ENCODE results near the gene CHD6. TPM values are rescaled to one million over a fixed set of nuclear protein-coding genes. Genes with fewer than 3 reads are reported as not detected.

CHD6 gene
- polyA plus RNA-seq, 1 donor (not counting 4 experiments of a cell fraction or from before 2014, with no cell fraction given), result 6.8 TPM

DNA sequence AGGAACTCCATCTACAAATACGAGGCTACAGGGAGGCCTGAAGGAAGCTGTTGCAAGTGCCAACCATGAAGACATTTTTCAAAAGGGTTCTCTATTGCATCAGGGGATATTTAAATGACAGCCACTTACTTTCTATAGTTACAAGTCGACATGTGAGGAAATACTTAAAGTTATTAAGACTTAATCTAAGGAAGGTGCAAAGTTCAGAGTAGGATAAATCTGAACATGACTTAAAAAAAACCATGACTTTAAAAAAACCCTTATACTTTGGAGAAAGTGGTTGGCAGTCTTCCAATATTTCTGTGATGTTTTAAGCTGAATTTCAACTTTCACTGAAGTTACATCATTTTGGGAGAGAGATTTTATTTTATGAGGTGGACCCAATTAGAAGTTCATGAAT is 195.2 kb downstream of the CHD6 start:
- H3K79me2 ChIP-seq (ENCODE audit: control insufficient read depth, insufficient read depth, low read length), result no peaks in the 10 kb centered on the region
- no peak overlapping the region for H3K27ac ChIP-seq (ENCODE audit: control insufficient read depth, insufficient read depth, low read length)
- no peak overlapping the region for H3K4me2 ChIP-seq (ENCODE audit: control insufficient read depth, extremely low read depth, insufficient read depth, low read depth, low read length)
- H2AFZ ChIP-seq (ENCODE audit: control insufficient read depth, low read length), result no peak overlapping the region
- dilution Hi-C loops (cut with MboI; ENCODE audit: extremely low pct_ligation_motif_present, low sequenced_read_pairs), result no loop called here
- no peaks in the 10 kb centered on the region for H3K27me3 ChIP-seq (ENCODE audit: control insufficient read depth, extremely low read depth, insufficient read depth, low read length)
- peaks cover 7 to 10% of the 10 kb centered on the region in 2 experiments for H3K36me3 ChIP-seq (ENCODE audit: control insufficient read depth in 2 of 2, extremely low read depth in 1 of 2, insufficient read depth in 2 of 2, low read length in 2 of 2)
- H3K9ac ChIP-seq (ENCODE audit: control insufficient read depth, extremely low read depth, insufficient read depth, low read length), result no peak overlapping the region
- peaks cover 2% of the 10 kb centered on the region for H3K4me1 ChIP-seq (ENCODE audit: control insufficient read depth, extremely low read depth, insufficient read depth, low read length)
- FAIRE-seq (no peak), DNase-seq (ENCODE audit: low read depth, low spot score) (no peak)
- no peak overlapping the region for H3K4me3 ChIP-seq (ENCODE audit: control insufficient read depth in 2 of 3, extremely low read depth in 1 of 3, insufficient read depth in 2 of 3, low read depth in 1 of 3, low read length in 3 of 3)
- no peaks in the 10 kb centered on the region for H3K9me3 ChIP-seq (ENCODE audit: control insufficient read depth, low read depth, low read length)
- TF ChIP-seq, protein P1, sequence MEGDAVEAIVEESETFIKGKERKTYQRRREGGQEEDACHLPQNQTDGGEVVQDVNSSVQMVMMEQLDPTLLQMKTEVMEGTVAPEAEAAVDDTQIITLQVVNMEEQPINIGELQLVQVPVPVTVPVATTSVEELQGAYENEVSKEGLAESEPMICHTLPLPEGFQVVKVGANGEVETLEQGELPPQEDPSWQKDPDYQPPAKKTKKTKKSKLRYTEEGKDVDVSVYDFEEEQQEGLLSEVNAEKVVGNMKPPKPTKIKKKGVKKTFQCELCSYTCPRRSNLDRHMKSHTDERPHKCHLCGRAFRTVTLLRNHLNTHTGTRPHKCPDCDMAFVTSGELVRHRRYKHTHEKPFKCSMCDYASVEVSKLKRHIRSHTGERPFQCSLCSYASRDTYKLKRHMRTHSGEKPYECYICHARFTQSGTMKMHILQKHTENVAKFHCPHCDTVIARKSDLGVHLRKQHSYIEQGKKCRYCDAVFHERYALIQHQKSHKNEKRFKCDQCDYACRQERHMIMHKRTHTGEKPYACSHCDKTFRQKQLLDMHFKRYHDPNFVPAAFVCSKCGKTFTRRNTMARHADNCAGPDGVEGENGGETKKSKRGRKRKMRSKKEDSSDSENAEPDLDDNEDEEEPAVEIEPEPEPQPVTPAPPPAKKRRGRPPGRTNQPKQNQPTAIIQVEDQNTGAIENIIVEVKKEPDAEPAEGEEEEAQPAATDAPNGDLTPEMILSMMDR (optimal IDR thresholded peaks at IDR 0.05 in 1 of 3, IDR thresholded peaks at IDR 0.05 in 1 of 3, conservative IDR thresholded peaks at IDR 0.05 in 1 of 3; ENCODE audit: extremely low read depth in 1 of 3, insufficient read depth in 2 of 3, low read length in 3 of 3), result no peak
- TF ChIP-seq EZH2 (IDR thresholded peaks at IDR 0.05; ENCODE audit: low read length), result no peak
- H4K20me1 ChIP-seq (ENCODE audit: control insufficient read depth, extremely low read depth, insufficient read depth, low read length), result no peaks in the 10 kb centered on the region
- no peaks in the 10 kb centered on the region for H3K9me1 ChIP-seq (ENCODE audit: control insufficient read depth, extremely low read depth, insufficient read depth, low read length)

DNA sequence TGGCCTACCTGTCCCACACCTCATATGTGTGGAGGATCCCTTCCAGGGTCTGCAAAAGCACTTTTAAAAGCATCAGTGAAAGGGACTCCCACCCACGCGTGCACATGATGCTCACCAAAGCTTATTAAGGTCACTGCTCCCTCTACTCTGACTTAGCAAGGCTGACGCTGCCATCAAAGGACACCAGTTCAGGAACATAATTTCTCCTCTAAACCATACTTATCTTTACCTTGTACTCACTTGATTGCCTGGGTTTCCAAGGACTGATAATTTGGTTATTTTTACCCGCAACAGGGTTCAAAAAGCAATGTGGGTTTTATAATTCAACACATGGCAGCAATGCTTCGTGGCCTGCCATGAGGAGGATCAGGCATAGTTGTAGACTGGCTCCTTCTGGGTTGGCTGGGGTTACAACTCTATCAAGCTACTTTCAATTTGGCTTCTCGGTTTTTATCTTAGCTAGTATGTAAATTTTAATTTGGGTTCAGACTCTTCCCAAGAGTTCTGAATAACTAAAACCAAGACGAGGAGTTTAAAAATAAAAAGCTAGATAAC is 199.4 kb downstream of the CHD6 start:
- no peaks in the 10 kb centered on the region for H3K27me3 ChIP-seq (ENCODE audit: control insufficient read depth, extremely low read depth, insufficient read depth, low read length)
- H4K20me1 ChIP-seq (ENCODE audit: control insufficient read depth, extremely low read depth, insufficient read depth, low read length), result no peaks in the 10 kb centered on the region
- H3K9me3 ChIP-seq (ENCODE audit: control insufficient read depth, low read depth, low read length), result no peaks in the 10 kb centered on the region
- no peak overlapping the region for H3K4me2 ChIP-seq (ENCODE audit: control insufficient read depth, extremely low read depth, insufficient read depth, low read depth, low read length)
- H3K79me2 ChIP-seq (ENCODE audit: control insufficient read depth, insufficient read depth, low read length), result no peaks in the 10 kb centered on the region
- DNase-seq (ENCODE audit: low read depth, low spot score), result no peak
- dilution Hi-C loops (cut with MboI; ENCODE audit: extremely low pct_ligation_motif_present, low sequenced_read_pairs), result no loop called here
- no peak overlapping the region for H3K4me3 ChIP-seq (ENCODE audit: control insufficient read depth in 2 of 3, extremely low read depth in 1 of 3, insufficient read depth in 2 of 3, low read depth in 1 of 3, low read length in 3 of 3)
- no peak overlapping the region for H2AFZ ChIP-seq (ENCODE audit: control insufficient read depth, low read length)
- no peaks in the 10 kb centered on the region for H3K9me1 ChIP-seq (ENCODE audit: control insufficient read depth, extremely low read depth, insufficient read depth, low read length)
- no peaks in the 10 kb centered on the region for H3K4me1 ChIP-seq (ENCODE audit: control insufficient read depth, extremely low read depth, insufficient read depth, low read length)
- TF ChIP-seq, protein P1 (optimal IDR thresholded peaks at IDR 0.05 in 1 of 3, IDR thresholded peaks at IDR 0.05 in 1 of 3, conservative IDR thresholded peaks at IDR 0.05 in 1 of 3; ENCODE audit: extremely low read depth in 1 of 3, insufficient read depth in 2 of 3, low read length in 3 of 3), result no peak
- TF ChIP-seq EZH2 (IDR thresholded peaks at IDR 0.05; ENCODE audit: low read length), result no peak
- H3K9ac ChIP-seq (ENCODE audit: control insufficient read depth, extremely low read depth, insufficient read depth, low read length), result no peak overlapping the region
- H3K36me3 ChIP-seq (ENCODE audit: control insufficient read depth in 2 of 2, extremely low read depth in 1 of 2, insufficient read depth in 2 of 2, low read length in 2 of 2), result peaks cover 13 to 20% of the 10 kb centered on the region in 2 experiments
- H3K27ac ChIP-seq (ENCODE audit: control insufficient read depth, insufficient read depth, low read length), result no peak overlapping the region
- no peak for FAIRE-seq

Data from keratinocyte (primary cell).